DOHH2 (cell line): ENCODE measurements around the gene CTRL.

Source experiments
- CTCF ChIP-seq: fragments of 200-600 bp; sonication (generic); IDR thresholded peaks from one replicate; pipeline ENCODE4 v1.5.1; 2014; ENCODE audit warnings: antibody characterized with exemption, mild to moderate bottlenecking, low read depth, low read length; ENCODE audit not compliant: poor library complexity, severe bottlenecking
- EZH2phosphoT487 ChIP-seq: fragments of 200-600 bp; sonication (generic); IDR thresholded peaks from 2 replicates; pipeline ENCODE4 v1.6.1; 2017; ENCODE audit warnings: borderline replicate concordance, mild to moderate bottlenecking, antibody characterized with exemption, low read length, moderate library complexity, mixed read lengths

DNA sequence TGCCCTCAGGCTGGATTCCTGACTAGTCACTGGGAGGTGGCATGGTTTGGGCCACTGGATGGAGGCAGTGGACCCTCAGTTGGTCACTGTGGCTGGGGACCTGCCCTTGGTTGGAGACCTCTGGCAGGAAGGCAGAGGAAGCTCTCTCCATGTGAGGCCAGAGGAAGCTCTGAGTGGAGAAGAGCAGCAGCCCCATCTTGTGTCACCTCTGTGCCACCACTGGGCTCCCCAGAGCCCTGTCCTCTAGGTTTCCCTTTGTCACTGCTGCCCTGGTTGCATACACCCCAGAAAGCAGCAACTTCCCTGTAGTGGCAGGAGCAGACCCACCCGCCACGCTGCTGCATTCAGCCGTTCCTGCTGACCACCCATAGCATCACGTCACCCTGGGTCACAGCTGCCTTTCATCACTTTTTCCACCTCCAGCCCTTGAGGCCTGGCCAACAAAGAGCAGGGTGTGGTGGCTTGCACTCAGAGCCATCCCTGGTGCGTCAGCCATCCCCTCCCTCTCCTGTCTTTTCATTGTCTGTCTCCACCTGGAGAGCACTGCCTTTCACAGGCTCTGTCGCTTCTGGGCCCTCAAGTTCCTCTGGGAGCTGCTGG is 11.9 kb downstream of the CTRL start:
- no peak for TF ChIP-seq CTCF
- TF ChIP-seq EZH2phosphoT487, result no peak
